ENCODE data around the gene REXO1.

REXO1 gene

DNA sequence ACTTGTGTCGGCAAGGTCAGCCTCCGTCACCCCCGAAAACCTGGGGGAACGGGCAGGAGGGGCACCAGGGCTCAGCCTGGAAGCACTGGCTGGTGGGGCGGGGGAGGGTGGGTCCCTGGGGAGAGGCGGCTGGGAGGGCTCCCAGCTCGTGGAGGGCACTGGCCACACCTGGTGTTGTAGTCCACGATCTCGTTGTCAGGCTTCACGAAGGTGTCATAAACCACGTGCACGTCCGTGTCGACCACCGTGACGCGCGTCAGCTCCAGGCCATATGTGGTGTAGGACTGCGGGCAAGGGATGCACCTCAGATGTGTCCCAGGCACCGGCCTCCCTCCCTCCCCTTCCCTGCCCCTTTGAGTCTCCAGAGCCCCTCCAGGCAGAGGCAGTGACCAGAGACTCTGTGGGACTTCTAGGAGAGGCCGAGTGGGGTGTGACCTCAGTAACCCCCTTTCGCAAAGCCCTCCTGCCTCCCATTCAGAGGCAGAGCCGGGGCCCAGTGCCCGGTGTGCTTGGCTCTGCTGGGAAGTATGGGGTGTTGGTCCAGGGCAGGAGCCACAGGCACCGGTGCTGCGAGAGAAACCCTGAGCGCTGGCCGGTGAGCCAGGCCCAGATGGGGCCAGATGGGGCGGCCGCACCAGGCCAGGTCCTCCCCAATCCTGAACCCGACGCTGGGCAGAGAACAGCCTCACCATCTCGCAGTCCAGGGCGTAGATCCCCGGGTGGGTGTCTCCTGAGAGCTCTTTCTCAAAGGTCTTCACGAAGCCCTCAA is 31.6 kb downstream of the REXO1 start:
- no peak for FAIRE-seq
- DNase-seq (ENCODE audit: low spot score) = no peak

DNA sequence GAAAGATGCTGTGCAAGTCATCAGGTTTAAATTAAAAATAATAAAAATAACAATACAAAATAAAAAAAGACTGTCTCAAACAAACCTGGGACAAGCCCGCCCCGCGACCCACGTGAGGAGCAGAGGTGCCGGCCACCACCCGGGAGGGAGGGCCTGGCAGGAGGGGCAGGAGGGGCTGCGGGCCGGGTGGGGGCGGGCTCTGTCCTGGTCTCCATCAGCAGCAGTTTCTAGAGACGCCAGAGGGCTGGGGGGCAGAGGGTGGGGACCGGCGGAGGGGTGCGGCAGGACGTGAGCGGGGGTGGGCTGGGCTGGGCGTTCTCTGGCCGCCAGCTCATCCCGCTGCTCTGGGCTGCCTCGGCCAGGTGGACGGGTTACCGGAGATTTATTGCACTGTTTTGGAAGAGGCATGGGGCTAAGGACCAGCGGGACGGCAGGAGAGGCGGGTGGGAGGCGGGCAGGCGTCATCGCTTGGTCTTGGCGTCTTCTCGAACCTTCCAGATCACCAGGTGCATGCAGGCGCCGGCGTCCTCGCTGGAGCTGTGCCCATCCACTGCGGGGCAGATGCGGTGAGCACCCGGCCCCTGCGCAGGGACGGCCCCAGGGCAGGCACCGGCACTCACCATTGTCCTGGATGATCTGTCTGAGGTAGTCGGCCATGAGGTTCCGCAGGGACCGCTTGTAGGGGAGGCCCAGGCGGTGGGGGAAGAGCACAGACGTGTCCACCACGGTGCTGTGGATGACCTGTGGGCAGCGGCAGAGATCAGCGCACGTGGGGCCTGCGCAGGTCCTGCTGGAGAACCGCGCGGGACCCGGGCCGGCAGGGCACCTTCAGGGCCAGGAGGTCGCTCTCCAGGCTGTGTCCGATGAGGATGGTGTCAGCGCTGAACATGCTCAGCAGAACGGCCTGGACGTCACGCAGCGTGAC is 32.4 kb downstream of the REXO1 start:
- FAIRE-seq (no peak), DNase-seq (ENCODE audit: low spot score) (no peak)

DNA sequence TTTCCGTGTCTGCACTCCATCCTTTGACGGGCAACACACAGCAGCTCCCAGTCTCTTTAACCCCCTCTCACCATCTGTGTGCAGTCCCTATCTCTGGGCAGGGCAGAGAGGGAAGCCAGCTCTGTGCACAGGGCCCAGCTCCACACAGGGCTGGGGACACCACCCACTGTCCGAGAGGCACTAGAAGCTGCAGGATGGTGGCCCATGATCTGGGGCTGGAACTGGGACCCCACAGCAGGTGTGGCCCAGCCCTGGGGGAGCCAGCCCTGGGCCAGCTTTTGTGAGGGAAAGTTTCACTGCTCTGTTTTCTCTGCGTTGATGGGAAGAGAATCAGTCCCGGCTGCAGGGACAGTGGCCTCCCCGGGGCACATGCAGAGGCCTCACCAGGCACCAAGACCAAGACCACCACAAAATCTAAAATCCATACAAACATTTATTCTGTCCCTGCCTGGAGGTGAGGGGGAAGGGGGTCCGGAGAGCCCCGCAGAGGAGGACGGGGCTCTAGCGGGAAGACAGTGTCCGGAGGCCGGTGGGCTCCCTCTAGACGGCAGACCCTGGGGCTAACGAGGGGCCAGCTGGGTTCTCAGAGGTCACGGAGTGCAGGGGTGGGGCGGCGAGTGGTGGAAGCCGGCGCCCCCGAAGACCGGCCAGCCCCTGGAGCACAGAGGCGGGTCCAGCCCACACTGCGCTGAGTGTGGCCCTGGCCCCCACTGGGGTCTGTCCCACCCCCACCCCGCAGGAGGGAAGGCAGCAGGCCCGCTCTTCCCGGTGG is 33.3 kb downstream of the REXO1 start:
- FAIRE-seq = no peak
- no peak for DNase-seq (ENCODE audit: low spot score)

DNA sequence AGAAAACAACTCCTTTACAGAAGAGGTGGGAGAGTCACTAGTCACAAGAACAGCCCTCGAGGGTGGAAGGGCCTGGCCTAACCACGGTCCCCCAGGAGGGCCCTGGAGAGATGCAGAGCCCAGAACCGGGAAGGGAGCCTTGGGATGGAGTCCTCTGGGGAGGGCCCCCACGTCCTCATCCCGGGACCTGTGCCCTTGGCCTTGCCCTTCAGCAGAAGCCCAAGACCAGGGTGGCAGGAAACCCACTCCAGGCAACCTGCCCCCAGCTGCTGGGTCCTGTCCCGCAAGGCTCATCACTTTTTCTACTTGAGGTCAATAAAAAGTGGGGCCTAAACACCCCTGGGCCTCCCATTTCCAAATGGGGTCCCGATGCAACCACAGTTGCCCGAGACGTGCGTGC is 33.9 kb downstream of the REXO1 start:
- DNase-seq (ENCODE audit: low spot score) (no peak), FAIRE-seq (no peak)

DNA sequence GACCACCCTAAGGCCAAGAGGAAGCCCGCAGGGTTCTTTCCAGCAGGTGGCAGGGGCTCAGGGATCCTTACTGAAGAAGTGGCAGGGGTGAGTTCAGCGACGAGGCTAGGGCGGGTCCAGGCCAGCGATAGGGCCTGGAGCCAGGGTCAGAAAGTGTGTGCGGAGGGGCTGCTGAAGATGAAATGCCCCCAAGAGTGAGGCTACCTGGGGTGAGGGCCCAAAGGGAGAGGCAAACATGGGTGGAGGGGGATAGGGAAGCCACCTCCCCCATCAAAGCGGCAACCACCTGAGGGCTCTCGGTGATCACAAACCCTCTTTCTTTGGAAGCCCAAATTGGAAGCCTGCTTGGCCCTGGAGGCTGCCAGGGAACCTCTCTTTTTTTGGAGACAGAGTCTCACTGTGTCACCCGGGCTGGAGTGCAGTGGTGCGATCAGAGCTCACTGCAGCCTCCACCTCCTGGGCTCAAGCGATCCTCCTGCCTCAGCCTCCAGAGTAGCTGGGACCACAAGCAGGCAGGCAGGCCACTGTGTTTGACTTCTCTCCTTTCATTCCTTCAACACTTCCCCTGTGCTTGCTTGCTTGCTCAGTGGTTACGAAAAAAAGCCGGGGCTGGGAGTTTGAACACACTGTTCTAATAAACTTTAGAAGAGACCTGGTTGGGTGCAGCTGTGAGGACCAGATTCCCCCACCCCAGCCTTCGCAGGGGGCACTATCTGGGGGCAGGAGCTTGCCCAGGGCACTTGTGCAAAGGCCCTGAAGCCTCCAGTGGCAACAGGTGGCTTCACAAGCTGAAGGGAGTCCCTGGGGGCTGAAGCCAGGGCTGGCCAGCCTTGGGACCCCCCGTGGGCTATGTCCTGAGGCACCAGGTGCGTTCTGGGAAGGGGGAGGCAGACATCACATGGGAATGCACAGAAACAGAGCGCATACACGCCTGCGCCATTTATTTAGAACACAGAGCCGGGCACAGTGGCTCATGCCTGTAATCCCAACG is 34.8 kb downstream of the REXO1 start:
- DNase-seq (ENCODE audit: low spot score) (no peak), FAIRE-seq (no peak)

DNA sequence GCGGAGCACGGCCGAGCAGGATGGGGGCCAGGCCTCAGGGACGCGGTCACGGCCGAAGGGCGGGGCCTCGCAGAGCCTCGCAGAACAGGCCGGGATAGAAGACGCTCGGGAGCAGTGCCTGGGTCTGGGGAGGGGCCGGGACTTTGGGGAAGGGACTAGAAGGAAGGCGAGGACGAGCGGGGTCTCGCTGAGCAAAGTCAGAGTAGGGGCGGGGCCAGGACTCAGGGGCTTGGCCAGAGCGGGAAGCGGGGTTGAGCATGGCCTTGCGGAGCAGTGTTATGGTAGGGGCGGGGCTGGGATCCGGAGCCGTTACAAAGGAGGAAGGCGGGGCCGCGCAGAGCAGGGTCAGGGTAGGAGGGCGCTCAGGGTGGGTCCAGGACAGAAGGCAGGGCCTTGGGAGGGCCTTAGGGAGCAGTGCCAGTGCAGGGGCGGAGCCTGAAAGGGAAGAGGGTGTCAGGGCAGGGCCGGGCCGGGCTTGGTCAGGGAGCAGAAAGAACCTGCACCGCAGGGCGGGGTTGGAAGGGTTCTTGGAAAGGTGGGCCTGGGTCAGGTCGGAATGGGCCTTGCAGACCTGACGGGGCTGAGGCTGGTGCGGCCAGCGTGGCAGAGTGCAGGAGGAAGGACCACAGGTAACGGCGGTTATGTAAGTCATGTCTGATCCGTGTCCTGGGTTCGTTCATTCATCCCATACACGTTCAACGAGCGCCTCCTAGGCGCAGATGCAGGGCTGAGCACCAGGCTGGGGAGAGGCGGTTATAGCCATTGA is 35.7 kb downstream of the REXO1 start:
- DNase-seq (ENCODE audit: low spot score) (peak; percentile 94), FAIRE-seq (peak; percentile 86)

DNA sequence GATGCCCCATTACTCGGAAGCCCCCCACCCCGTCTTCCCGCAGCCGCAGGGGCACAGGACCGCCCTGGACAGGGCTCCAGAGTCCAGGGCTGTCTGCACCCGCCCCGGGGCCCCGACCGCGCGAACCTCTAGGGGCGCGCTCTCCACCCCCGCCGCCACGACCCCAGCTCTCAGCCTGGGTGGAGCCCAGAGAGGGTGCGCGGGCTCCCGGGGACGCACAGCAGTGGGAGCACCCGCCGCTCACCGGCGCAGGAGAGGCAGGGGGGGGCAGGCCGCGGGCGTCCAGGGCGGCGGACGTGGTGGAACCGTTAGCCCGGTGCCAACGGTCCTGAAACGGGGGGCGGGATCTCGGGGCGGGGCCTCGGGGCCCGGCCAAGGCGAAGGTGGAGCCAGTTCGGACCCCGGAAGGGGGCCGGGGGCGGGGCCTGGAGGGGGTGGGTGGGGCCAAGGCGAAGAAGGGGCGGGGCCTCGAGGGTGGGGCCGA is 36.3 kb downstream of the REXO1 start, which contains the start of gene ATP8B3:
TSS of gene ATP8B3 (minus strand) at position 335 of the 484 bp plus-strand sequence. CDS start 540 bp downstream, outside the sequence.
- FAIRE-seq (no peak), DNase-seq (ENCODE audit: low spot score) (no peak)

DNA sequence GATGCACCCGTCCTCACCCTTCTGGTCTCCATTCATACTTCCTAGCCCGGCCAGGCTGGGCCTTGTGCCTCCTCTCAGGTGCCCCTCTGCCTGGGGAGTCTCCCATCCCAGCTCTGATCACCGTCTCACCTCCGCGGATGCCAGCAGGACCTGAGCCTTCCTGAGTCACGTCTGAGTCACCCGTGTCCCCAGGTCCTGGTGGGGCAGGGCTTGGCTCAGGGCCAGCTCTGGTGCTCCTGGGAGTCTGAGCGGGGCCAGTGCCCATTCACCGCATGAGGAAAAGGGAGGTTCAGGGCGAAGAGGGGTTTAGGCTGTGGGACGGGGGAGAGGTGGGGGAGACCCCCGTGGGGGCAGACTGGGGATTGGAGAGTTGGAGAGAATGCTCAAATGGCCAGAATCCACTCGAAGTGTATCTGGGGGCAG is 36.8 kb downstream of the REXO1 start:
- DNase-seq (ENCODE audit: low spot score) (peak; percentile 95), FAIRE-seq (peak; percentile 90)

DNA sequence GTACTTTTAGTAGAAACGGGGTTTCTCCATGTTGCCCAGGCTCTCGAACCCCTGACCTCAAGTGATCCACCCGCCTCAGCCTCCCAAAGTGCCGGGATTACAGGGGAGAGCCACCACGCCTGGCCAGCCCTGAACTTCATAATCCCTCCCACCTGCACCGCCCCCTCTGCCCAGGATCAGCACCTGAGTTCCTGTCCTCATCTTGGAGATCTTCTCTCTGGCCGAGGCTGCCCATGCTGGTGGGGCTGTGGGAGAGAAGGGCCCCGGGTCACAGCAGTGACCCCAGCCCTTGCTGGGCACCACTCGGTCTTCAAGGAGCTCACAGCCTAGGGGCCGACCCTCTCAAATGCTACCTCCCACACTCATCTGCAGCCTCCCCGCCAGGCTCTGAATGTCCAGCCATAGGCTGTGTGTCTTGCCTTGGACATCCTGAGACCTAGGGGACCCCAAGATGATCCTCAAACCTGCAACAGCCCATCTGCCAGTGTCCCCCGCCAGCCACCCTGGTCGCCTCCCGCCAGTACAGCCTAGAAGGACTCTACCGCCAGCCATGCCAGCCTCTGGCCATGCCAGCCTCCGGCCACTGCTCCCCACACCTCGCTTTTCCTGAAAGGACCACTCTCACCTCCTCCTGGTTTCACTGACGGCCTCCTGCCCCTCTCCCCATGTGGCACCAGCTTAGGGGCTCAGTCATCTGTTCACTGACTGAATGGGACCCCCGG is 37.7 kb downstream of the REXO1 start:
- FAIRE-seq (no peak), DNase-seq (ENCODE audit: low spot score) (no peak)

DNA sequence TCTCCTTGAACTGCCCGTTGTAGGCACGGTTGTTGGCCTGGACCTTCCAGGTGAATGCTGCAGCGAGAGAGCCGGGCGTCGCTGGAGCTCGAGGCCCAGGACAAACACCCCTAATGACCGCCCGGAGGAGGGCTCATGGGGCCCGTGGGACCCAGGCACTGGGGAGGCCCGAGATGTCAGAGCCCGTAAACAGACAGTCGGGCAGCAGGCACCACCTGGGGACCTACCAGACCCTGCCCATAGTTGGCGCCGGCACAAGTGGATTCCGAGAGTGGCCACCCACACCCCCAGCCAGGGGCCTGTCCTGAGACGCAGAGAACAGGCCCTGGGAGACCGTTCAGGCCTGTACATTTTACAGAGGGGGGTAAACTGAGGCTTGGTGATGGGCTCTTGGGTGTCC is 38.6 kb downstream of the REXO1 start:
- DNase-seq (ENCODE audit: low spot score) (no peak), FAIRE-seq (no peak)

DNA sequence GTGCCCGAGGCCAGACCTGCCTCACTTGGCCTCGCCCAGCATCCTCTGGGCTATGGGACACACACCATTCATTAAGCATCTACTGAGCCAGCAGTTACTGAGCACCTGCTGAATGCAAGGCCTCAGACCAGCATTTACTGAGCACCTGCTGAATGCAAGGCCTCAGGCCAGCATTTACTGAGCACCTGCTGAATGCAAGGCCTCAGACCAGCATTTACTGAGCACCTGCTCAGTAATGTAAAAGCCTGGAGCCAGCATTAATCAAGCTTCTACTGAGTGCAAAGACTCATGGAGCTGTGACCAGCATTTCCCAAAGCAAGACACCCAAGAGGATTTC is 39.9 kb downstream of the REXO1 start:
- FAIRE-seq = no peak
- DNase-seq (ENCODE audit: low spot score) = no peak

DNA sequence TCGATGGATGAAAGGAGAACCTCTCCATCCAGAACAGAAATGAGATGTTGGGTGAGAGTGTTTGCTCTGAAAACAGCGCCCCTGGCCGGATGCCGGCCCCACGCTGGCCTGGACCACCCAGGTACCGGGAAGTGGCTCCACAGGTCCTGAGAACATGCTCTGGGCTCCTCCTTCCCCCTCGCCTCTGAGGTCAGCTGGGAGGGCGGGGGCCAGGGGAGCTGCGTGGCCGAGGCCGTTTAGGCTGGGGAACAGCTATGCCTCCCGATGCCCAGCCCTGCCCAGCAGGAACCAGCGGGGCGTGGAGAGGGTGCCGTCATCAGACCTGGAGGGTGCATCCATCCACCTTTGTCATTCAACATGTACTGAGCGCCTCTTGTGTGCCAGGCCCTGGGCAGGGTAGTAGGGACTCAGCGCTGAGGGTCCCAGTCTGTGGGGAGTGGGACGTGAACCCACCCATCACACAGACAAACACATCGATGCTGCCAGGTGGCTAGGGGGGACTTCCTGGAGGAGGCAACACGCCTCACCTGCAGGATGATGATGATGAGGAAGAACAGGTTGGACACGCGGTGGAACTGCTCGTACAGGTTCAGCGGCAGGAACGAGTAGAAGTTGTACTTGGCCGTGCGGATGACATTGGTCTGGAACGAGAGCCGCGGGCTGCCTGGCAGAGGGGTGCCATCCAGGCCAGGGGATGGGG is 40.4 kb downstream of the REXO1 start:
- no peak for FAIRE-seq

DNA sequence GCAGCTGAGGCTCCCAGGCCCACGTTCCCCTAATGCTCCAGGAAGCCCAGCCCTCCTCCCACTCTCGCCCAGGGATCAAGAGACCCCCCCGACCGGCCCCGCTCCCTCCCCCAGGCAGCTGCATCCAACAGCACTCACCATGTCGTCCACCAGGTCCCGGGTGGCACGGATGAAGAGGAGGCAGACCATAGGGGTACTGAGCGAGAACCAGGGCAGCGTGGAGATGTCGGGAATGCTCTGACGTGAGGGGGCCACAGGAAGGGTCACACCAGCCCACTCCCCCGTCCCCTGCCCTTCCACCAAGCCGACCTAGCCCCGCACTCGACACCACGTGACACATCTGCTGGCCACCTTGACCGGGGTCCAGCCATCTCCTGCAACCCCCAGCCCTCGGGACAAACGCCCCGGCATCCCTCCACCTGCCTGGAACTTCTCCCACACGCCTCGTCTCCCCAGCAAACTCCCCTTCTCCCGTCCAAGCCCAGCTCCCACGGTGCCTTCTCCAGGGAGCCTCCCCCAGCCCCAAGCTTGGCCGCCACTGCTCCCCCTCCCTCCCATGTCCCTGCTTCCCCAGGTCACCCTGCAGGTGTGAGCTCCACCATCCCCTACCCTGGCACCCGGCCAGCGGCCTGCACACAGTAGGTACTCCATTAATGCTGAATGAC is 41.1 kb downstream of the REXO1 start:
- no peak for FAIRE-seq
- DNase-seq (ENCODE audit: low spot score) = no peak

More for the DNA sequence above, 40.4 kb downstream of the REXO1 start:
- DNase-seq (ENCODE audit: low spot score) = no peak

DNA sequence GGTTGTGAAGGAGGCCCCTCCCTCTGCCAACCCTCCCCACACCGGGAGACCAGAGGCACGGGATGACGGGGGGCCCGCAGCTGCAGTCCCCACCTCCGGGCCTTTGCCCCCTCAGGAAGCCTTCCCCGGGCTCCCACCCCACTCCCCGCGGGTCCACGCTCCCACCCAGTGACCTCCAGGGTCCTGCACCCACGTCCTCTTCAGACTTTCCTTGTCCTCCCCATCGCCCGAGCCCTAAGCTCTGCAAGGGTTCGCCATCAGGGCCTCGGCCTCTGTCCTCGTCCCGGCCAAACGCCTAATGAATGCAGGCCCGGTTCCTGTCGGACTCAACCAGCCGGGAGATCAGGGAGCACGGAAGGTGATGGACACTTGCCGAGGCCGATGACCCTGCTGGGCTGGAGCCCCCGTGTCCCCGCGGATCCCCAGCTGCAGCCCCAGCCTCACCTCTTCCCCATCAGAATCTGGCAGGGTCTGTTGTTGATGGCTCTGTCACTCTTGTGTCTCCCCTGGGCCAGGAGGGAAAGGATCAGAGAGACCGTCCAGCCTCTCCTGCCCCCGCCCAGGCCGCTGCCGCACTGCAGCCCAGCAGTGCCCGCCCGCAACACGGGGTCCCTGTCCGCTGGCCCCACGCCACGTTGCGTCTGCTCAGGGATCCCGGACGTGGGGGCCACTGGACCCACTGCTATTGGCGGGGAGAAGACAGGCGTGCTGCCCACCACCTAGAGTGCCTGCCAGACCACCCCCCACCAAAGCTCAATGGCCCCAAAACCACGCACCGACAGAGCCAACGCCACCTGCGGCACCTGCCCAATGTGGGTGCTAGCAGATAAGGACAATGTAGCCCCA is 41.9 kb downstream of the REXO1 start:
- DNase-seq (ENCODE audit: low spot score) (no peak), FAIRE-seq (no peak)

DNA sequence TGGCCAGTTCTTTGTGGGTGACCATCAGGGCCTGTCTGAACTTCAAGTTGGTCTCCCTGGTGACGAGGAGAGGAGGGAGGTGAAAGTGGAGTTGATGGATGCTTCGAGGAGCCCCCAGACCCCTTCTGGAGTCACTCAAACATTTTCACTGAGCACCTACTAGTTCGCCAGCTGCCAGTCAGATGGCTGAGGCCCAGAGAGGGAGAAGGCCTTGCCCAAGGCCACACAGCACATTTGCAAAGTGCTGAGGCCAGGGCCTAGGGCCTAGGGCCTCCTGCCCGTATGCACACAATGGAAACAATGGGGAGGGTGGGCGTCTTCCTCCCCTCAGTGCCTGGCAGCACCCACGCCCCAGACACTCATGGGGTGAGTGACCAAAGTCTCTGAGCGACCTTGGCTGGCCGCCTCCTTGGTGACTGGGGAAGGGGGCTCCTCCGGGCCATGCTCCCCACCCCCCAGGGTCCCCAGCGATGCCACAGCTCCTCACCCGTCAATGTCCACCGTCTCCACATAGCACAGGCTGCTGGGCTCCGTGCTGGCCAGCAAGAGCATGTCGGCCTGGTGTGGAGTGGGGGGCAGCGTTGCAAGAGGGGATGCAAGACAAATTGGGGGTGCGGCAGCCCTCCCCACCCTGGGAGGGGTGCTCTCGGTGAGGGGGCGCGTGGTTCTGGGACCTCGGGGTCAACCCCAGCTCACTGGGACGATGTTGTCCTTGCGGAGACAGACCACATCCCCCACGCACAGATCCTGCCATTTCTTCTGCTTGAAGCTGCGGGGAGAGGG is 42.7 kb downstream of the REXO1 start:
- FAIRE-seq (no peak), DNase-seq (ENCODE audit: low spot score) (no peak)

DNA sequence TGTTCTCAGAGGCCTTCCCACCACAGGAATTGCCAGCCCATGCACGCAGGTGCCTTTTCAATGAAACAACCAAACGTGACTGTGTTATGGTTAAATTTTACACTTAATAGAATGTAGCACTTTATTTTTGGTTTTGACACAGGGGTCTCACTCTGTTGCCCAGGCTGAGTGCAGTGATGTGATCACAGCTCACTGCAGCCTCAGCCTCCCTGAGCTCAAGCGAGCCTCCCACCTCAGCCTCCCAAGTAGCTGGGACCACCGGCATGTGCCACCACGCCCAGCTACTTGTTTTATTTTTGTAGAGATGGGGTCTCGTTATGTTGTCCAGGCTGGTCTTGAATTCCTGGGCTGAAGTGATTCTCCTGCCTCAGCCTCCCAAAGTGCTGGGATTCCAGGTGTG is 43.4 kb downstream of the REXO1 start:
- no peak for FAIRE-seq
- no peak for DNase-seq (ENCODE audit: low spot score)
